NCI-H2196 (cell line): ENCODE results near the gene GALNT12.

Experiments used
- DNase-seq: peaks from one replicate; lab custom pipeline; 2025; ENCODE audit not compliant: unreplicated experiment; lab: John Stamatoyannopoulos, UW

Gene GALNT12

GRCh38 chr9:98801561-98801960 is 5.9 kb upstream of the GALNT12 start:
- no peak for DNase-seq

- DNase-seq = no peak
Measured at GRCh38 chr9:98801969-98802371, 5.5 kb upstream of the GALNT12 start.

GRCh38 chr9:98804083-98804482 is 3.4 kb upstream of the GALNT12 start:
- no peak for DNase-seq

- DNase-seq = no peak
Measured at GRCh38 chr9:98805506-98806272, 1.8 kb upstream of the GALNT12 start.

GRCh38 chr9:98806394-98807035 is 955 bp upstream of the GALNT12 start:
- no peak for DNase-seq

GRCh38 chr9:98807814-98808195 is 335 bp downstream of the GALNT12 start:
- DNase-seq = no peak

- DNase-seq = no peak
Measured at GRCh38 chr9:98808411-98808815, 943 bp downstream of the GALNT12 start.

- no peak for DNase-seq
Measured at GRCh38 chr9:98808875-98809274, 1.4 kb downstream of the GALNT12 start.

GRCh38 chr9:98809311-98810101 is 2.0 kb downstream of the GALNT12 start:
- no peak for DNase-seq

GRCh38 chr9:98810102-98810842 is 2.8 kb downstream of the GALNT12 start:
- DNase-seq = no peak

- DNase-seq = no peak
Measured at GRCh38 chr9:98811051-98811650, 3.7 kb downstream of the GALNT12 start.

GRCh38 chr9:98815391-98815951 is 8.0 kb downstream of the GALNT12 start:
- DNase-seq = no peak

GRCh38 chr9:98818764-98819163 is 11.3 kb downstream of the GALNT12 start:
- no peak for DNase-seq

GRCh38 chr9:98819231-98819630 is 11.8 kb downstream of the GALNT12 start:
- no peak for DNase-seq

GRCh38 chr9:98821831-98822230 is 14.4 kb downstream of the GALNT12 start:
- no peak for DNase-seq

GRCh38 chr9:98822661-98823060 is 15.2 kb downstream of the GALNT12 start:
- DNase-seq = no peak

- no peak for DNase-seq
Measured at GRCh38 chr9:98823666-98824334, 16.3 kb downstream of the GALNT12 start.

- no peak for DNase-seq
Measured at GRCh38 chr9:98825414-98825813, 17.9 kb downstream of the GALNT12 start.

GRCh38 chr9:98826716-98827115 is 19.2 kb downstream of the GALNT12 start:
- DNase-seq = no peak

- no peak for DNase-seq
Measured at GRCh38 chr9:98829766-98830165, 22.3 kb downstream of the GALNT12 start.
